Calu3 (cell line): Measurements from ENCODE around the gene RSRC2. TPM values are rescaled to one million over a fixed set of nuclear protein-coding genes. Genes with fewer than 3 reads are reported as not detected.

Experiments
- BruUV-seq: library from RNA; stranded (reverse); fragments of 400-500 nt; replicated peaks from 2 replicates; lab custom pipeline; 2021; lab: Mats Ljungman, UMichigan
- CTCF ChIA-PET: fragments of 300-600 bp; sonication (Branson Sonifier 250); formaldehyde crosslinking; loops from one replicate; lab custom pipeline; 2022; ENCODE audit warnings: antibody characterized with exemption; lab: Charles Lee
- DNase-seq: peaks from one replicate; pipeline ENCODE4 v3.0.0; 2022
- H3K27ac Mint-ChIP-seq: one replicate; pipeline ENCODE4 v1.8.0; 2022; ENCODE audit warnings: mixed read lengths; ENCODE audit not compliant: unreplicated experiment
- H3K27me3 Mint-ChIP-seq: one replicate; pipeline ENCODE4 v1.8.0; 2022; ENCODE audit warnings: mixed read lengths; ENCODE audit not compliant: unreplicated experiment
- H3K36me3 Mint-ChIP-seq: one replicate; pipeline ENCODE4 v1.8.0; 2022; ENCODE audit warnings: mild to moderate bottlenecking, moderate library complexity, mixed read lengths; ENCODE audit not compliant: insufficient read depth, unreplicated experiment
- H3K4me1 Mint-ChIP-seq: one replicate; pipeline ENCODE4 v1.8.0; 2022; ENCODE audit warnings: mild to moderate bottlenecking, low read depth, mixed read lengths; ENCODE audit not compliant: unreplicated experiment
- H3K4me3 Mint-ChIP-seq: one replicate; pipeline ENCODE4 v1.8.0; 2022; ENCODE audit warnings: mild to moderate bottlenecking, low read depth, moderate library complexity, mixed read lengths; ENCODE audit not compliant: unreplicated experiment
- H3K9me3 Mint-ChIP-seq: one replicate; pipeline ENCODE4 v1.8.0; 2022; ENCODE audit warnings: low read depth, mixed read lengths; ENCODE audit not compliant: unreplicated experiment
- intact Hi-C: fragments of 100-400 bp; cut with micrococcal nuclease; formaldehyde crosslinking; loops from one replicate; pipeline ENCODE4 v1.10.0; 2022; ENCODE audit not compliant: unreplicated experiment
- total RNA-seq: library from RNA; stranded (reverse); gene quantifications from 2 replicates; pipeline ENCODE4 v1.2.3, GENCODE V29; 2022
- TF ChIP-seq, protein P1 (sequence below): fragments of 200-600 bp; IDR thresholded peaks from one replicate; pipeline ENCODE4 v1.8.0; 2022; ENCODE audit warnings: antibody characterized with exemption; ENCODE audit not compliant: unreplicated experiment

RSRC2 gene
- total RNA-seq, 1 experiment from 2014 or later, result 86.9 TPM

DNA sequence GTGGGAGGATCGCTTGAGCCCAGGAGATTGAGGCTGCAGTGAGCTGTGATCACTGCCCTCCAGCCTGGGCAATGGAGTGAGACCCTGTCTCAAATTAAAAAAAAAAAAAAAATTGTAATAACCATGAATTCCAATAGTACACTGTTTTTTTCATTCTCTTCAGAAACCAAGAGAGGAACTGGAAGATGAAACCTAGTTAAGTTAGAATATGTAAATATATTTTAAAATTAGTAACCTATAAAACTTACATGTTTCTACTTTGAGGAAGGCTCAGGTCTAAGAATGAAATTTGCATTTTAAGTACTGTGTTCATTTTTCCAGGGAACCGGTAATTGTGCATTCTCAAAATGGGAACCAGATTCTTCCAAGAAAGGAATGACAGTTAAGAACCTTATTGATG lies 19.1 kb upstream of the RSRC2 start:
- no peak overlapping the region for H3K4me3 Mint-ChIP-seq
- H3K27ac Mint-ChIP-seq, result no peak overlapping the region
- no peaks in the 10 kb centered on the region for H3K9me3 Mint-ChIP-seq
- CTCF ChIA-PET, result no interaction called here
- H3K27me3 Mint-ChIP-seq, result no peaks in the 10 kb centered on the region
- intact Hi-C loops, result no loop called here
- H3K4me1 Mint-ChIP-seq, result no peaks in the 10 kb centered on the region
- TF ChIP-seq, protein P1, sequence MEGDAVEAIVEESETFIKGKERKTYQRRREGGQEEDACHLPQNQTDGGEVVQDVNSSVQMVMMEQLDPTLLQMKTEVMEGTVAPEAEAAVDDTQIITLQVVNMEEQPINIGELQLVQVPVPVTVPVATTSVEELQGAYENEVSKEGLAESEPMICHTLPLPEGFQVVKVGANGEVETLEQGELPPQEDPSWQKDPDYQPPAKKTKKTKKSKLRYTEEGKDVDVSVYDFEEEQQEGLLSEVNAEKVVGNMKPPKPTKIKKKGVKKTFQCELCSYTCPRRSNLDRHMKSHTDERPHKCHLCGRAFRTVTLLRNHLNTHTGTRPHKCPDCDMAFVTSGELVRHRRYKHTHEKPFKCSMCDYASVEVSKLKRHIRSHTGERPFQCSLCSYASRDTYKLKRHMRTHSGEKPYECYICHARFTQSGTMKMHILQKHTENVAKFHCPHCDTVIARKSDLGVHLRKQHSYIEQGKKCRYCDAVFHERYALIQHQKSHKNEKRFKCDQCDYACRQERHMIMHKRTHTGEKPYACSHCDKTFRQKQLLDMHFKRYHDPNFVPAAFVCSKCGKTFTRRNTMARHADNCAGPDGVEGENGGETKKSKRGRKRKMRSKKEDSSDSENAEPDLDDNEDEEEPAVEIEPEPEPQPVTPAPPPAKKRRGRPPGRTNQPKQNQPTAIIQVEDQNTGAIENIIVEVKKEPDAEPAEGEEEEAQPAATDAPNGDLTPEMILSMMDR, result no peak
- no TSS peak for BruUV-seq
- peaks cover 44% of the 10 kb centered on the region for H3K36me3 Mint-ChIP-seq
- DNase-seq, result no peak

DNA sequence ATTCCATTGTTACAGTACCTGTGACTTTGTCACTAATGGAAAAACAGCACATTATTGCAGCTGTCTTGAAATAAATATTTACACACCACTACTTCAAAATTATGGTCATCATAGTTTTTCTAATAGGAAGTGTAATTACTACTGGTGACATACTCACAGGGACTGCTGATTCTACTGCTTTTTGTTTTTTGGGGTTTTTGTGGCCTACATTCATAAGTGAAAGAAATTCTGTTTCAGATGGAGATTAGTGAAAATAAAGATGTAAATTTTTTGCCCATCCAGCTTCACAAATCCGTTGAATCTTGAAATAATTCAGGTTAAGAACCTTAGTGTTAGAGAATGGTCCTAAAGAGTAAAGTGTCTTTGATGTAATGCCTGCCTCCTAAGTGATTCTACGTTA lies 17.8 kb upstream of the RSRC2 start:
- H3K4me3 Mint-ChIP-seq, result no peak overlapping the region
- H3K9me3 Mint-ChIP-seq, result no peaks in the 10 kb centered on the region
- TF ChIP-seq, protein P1, result no peak
- no peak for DNase-seq
- peaks cover 39% of the 10 kb centered on the region for H3K36me3 Mint-ChIP-seq
- intact Hi-C loops, result no loop called here
- H3K27me3 Mint-ChIP-seq, result no peaks in the 10 kb centered on the region
- no peak overlapping the region for H3K27ac Mint-ChIP-seq
- no peaks in the 10 kb centered on the region for H3K4me1 Mint-ChIP-seq
- CTCF ChIA-PET, result no interaction called here
- BruUV-seq, result no TSS peak

DNA sequence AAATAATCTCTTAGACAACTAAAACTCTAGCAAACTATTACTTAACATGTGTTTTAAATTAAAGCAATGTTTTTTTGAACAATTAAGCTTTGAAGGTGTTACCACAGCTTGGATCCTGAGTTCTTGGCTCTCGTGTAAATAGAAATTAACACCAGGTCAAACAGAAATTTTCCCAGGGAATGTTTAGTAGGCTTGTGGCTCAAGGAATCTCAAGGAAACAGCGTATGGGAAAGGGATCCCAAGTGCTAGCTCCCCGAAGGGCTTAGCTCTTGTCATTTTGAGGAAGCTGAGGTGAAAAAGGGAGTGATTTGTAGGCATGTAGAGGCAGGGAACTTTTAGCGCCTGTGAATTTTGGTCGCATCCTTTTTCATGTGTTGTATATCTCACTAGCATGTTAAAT lies 11.8 kb upstream of the RSRC2 start:
- intact Hi-C loops, result no loop called here
- Mint-ChIP-seq H3K4me3 (no peak overlapping the region), H3K27ac (no peak overlapping the region), H3K36me3 (peaks cover 35% of the 10 kb centered on the region), H3K27me3 (no peaks in the 10 kb centered on the region), H3K4me1 (no peaks in the 10 kb centered on the region), H3K9me3 (no peaks in the 10 kb centered on the region)
- CTCF ChIA-PET, result interaction anchor here (1.2 kb wide), 1 partner anchor 12 kb away, joined by 4 read pairs; the partner anchor contains the start of genes KNTC1 and RSRC2
- TF ChIP-seq, protein P1, result no peak
- DNase-seq, result no peak
- no TSS peak for BruUV-seq

DNA sequence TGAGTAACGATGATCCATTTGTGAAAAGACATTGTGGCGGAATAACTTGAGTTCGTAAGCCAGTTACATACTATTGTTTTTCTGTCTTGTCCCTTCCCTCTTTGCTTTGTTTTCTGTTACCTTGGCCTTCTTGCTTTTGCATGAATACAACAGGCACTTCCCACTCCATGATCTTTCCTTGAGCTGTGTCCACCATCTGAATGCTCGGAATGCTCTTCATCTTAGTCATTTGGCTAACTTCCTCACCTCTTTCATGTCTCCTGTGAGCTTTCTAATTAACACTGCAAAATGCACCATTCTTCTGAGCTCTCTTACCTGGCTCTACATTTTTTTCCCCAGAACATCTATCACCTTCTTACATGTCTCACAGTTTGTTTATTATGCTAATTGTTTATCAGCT lies 10.3 kb upstream of the RSRC2 start:
- no peaks in the 10 kb centered on the region for H3K27me3 Mint-ChIP-seq
- BruUV-seq, result no TSS peak
- TF ChIP-seq, protein P1, result no peak
- no peaks in the 10 kb centered on the region for H3K4me1 Mint-ChIP-seq
- CTCF ChIA-PET, result no interaction called here
- peaks cover 30% of the 10 kb centered on the region for H3K36me3 Mint-ChIP-seq
- H3K9me3 Mint-ChIP-seq, result no peaks in the 10 kb centered on the region
- no peak for DNase-seq
- H3K4me3 Mint-ChIP-seq, result no peak overlapping the region
- intact Hi-C loops, result no loop called here
- H3K27ac Mint-ChIP-seq, result no peak overlapping the region
